ENCODE measurements around the gene C22orf42.

- TF ChIP-seq ATOH8 (CRISPR knock-in tag; IDR thresholded peaks at IDR 0.05; ENCODE audit: low read depth) = no peak
- no peak for TF ChIP-seq REST (IDR thresholded peaks at IDR 0.05)
- no peak for TF ChIP-seq CTCF (IDR thresholded peaks at IDR 0.05)
- no peak for TF ChIP-seq EP300 (IDR thresholded peaks at IDR 0.05)
- no peak for TF ChIP-seq JUN (IDR thresholded peaks at IDR 0.05)
- no peak for TF ChIP-seq KDM1A (IDR thresholded peaks at IDR 0.05; ENCODE audit: low read depth)
- TF ChIP-seq CEBPB (IDR thresholded peaks at IDR 0.05) = no peak
- no peak for TF ChIP-seq POLR2A (IDR thresholded peaks at IDR 0.05; ENCODE audit: low read length)
- no peak for TF ChIP-seq MAX (IDR thresholded peaks at IDR 0.05)
- TF ChIP-seq POLR2AphosphoS2 (conservative IDR thresholded peaks at IDR 0.05; ENCODE audit: low read length) = no peak
These were observed 26.3 kb downstream of the C22orf42 start for GRCh38 chr22:32132783-32133182.
